Measurements from ENCODE around the gene CDC42EP2. TPM values are rescaled to one million over a fixed set of nuclear protein-coding genes. Genes with fewer than 3 reads are reported as not detected.
A peak's percentile ranks its signal among the peaks of the same experiment; 100 is the strongest.

CDC42EP2 gene
- total RNA-seq, 4 donors from 2014 or later, result 9.1 to 22.7 (median 14.5) TPM

DNA sequence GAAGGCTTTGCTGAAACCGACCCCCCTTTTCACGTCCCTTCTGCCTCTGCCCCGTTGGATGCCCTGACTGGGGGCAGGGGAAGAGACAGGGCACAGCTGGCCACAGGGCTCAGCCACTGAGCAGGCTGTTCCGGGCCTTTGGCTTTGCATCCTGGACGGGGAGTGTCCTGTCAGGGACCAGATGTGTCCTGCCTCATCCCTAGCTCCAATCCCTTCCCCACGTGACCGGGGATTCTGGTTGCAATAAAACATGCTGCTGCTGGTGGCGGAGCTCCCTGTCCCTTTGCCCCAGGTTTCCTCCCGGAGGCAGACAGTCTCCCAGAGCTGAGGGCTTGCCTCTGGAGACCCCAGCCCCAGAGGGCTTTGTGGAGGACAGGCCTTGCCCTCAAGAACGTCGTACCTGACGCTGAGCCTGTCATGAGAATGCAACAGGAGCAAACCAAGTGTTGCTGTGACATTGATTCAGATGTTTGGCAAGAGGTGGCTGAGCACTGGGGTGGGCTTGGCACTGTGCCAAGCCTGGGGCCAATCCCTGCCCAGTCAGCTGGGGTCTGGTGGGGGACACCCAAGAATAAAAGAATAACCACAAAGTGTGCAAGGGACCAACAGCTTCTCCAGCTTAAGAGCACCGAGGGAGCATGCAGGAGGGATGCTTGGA, 7.3 kb downstream of the CDC42EP2 start:
- DNase-seq, result no peak
- Histone ChIP-seq H3K9me3 (no peaks in the 10 kb centered on the region), H3K27me3 (no peaks in the 10 kb centered on the region), H3K4me3 (no peak overlapping the region), H3K27ac (peak overlapping the region in 3 of 4 donors; percentile 4 to 36 (median 18)), H3K4me1 (peaks cover 2 to 24% (median 10%) of the 10 kb centered on the region in 4 donors), H3K36me3 (peaks cover 0 to 15% (median 7%) of the 10 kb centered on the region in 4 donors)
- intact Hi-C loops (cut with DNase I; ENCODE audit: low total_unique reads) (no loop called here), in situ Hi-C loops (cut with MboI; ENCODE audit: low pct_ligation_motif_present in 1 of 4, low pct_unique_long_range_greater_than_20kb in 1 of 4, low sequenced_read_pairs in 3 of 4) (loop anchor here in 2 of 4 donors (10.0 kb wide), 1 partner anchor 47 kb away; no protein-coding TSS in a partner anchor)
- 69% methylated on average over 13 of the region's 13 CpGs; no CpG with 5 or more reads in 1 of the 2 donors for whole genome bisulfite sequencing, 2 donors (ENCODE audit: low coverage in 1 of 2)
- TF ChIP-seq POLR2A (IDR thresholded peaks at IDR 0.05) (no peak), POLR2AphosphoS5 (IDR thresholded peaks at IDR 0.05) (peak in 1 of 3 donors; percentile 35), EP300 (IDR thresholded peaks at IDR 0.05; ENCODE audit: low read depth) (no peak)

DNA sequence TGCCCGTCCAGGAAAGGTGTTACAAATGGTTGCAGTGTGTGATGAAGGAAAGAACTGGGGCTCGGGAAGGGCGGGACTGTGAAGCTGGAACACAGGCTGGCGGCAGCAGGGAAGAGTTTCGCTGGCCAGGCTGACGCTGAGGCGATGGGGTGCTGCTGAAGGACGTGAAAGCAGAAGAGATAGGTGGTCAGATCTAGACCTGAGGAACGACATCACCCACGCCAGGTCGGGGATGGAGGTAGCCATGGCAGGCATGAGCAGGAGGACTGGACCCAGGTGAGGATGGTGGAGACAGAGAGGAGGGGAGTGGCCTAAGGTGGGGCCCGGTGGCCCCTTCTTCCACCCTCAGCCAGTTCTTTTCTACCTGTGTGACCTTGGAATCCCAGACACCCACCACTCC, 9.1 kb downstream of the CDC42EP2 start:
- no peak for DNase-seq
- no peak for TF ChIP-seq EP300 (IDR thresholded peaks at IDR 0.05; ENCODE audit: low read depth)
- peak; percentile 5 for TF ChIP-seq POLR2A (IDR thresholded peaks at IDR 0.05)

DNA sequence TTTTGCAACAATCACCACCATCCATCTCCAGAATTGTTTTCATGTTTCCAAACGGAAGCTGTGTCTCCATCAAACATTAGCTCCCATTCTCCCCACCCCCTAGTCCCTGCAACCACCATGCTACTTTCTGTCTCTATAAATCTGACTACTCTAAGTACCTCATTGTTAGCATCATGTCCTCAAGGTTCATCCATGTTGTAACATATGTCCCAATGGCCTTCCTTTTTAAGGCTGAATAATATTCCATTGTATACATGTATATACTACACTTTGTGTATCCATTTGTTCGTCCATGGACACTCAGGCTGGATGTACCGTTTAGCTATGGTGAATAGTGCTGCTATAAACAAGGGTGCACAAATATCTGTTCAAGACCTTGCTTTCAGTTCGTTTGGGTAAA, 10.8 kb downstream of the CDC42EP2 start:
- intact Hi-C loops (cut with DNase I; ENCODE audit: low total_unique reads), result no loop called here
- Histone ChIP-seq H3K9me3 (no peaks in the 10 kb centered on the region), H3K27ac (no peak overlapping the region), H3K36me3 (peaks cover 0 to 15% (median 7%) of the 10 kb centered on the region in 4 donors), H3K4me1 (peaks cover 0 to 29% (median 9%) of the 10 kb centered on the region in 4 donors), H3K27me3 (no peaks in the 10 kb centered on the region), H3K4me3 (no peak overlapping the region)
- WGBS, 2 donors (ENCODE audit: low coverage in 1 of 2), result 76 to 83% methylated on average over 4 of the region's 4 CpGs
- no peak for DNase-seq
- TF ChIP-seq EP300 (IDR thresholded peaks at IDR 0.05; ENCODE audit: low read depth), result no peak
- no peak for TF ChIP-seq POLR2A (IDR thresholded peaks at IDR 0.05)
- in situ Hi-C loops (cut with MboI; ENCODE audit: low pct_ligation_motif_present in 1 of 4, low pct_unique_long_range_greater_than_20kb in 1 of 4, low sequenced_read_pairs in 3 of 4), result loop anchor here in 2 of 4 donors (10.0 kb wide), 1 partner anchor 51 kb away; no protein-coding TSS in a partner anchor

More for the DNA sequence above, 9.1 kb downstream of the CDC42EP2 start:
- Histone ChIP-seq H3K27ac (no peak overlapping the region), H3K9me3 (no peaks in the 10 kb centered on the region), H3K4me3 (no peak overlapping the region), H3K27me3 (no peaks in the 10 kb centered on the region), H3K4me1 (peaks cover 0 to 22% (median 5%) of the 10 kb centered on the region in 4 donors), H3K36me3 (peaks cover 0 to 15% (median 7%) of the 10 kb centered on the region in 4 donors)
- 65 to 68% methylated on average over 9 to 12 of the region's 12 CpGs for WGBS, 2 donors (ENCODE audit: low coverage in 1 of 2)
- intact Hi-C loops (cut with DNase I; ENCODE audit: low total_unique reads) (no loop called here), in situ Hi-C loops (cut with MboI; ENCODE audit: low pct_ligation_motif_present in 1 of 4, low pct_unique_long_range_greater_than_20kb in 1 of 4, low sequenced_read_pairs in 3 of 4) (loop anchor here in 2 of 4 donors (10.0 kb wide), 1 partner anchor 49 kb away; no protein-coding TSS in a partner anchor)

DNA sequence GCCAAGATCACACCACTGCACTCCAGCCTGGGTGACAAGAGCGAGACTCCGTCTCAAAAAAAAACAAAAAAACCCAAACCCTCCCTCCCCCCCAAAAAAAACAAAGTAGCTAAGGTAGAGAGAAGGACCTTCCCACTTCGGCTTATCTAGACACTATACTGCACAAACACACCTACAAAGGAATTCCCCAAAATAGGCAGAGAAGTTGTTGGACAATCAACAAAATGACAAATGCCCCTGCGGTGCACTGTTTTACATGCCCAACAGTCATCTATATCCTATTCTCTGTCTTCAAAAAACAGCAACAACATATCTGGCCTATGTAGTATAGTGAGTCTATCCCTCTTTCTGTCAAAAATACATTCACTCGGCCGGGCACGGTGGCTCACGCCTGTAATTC, 12.4 kb downstream of the CDC42EP2 start:
- in situ Hi-C loops (cut with MboI; ENCODE audit: low pct_ligation_motif_present in 1 of 4, low pct_unique_long_range_greater_than_20kb in 1 of 4, low sequenced_read_pairs in 3 of 4) (loop anchor here in 2 of 4 donors (10.0 kb wide), 1 partner anchor 52 kb away; no protein-coding TSS in a partner anchor), intact Hi-C loops (cut with DNase I; ENCODE audit: low total_unique reads) (no loop called here)
- H3K4me1 ChIP-seq, result peaks cover 0 to 21% (median 9%) of the 10 kb centered on the region in 4 donors
- no peak for DNase-seq
- TF ChIP-seq, protein P1, sequence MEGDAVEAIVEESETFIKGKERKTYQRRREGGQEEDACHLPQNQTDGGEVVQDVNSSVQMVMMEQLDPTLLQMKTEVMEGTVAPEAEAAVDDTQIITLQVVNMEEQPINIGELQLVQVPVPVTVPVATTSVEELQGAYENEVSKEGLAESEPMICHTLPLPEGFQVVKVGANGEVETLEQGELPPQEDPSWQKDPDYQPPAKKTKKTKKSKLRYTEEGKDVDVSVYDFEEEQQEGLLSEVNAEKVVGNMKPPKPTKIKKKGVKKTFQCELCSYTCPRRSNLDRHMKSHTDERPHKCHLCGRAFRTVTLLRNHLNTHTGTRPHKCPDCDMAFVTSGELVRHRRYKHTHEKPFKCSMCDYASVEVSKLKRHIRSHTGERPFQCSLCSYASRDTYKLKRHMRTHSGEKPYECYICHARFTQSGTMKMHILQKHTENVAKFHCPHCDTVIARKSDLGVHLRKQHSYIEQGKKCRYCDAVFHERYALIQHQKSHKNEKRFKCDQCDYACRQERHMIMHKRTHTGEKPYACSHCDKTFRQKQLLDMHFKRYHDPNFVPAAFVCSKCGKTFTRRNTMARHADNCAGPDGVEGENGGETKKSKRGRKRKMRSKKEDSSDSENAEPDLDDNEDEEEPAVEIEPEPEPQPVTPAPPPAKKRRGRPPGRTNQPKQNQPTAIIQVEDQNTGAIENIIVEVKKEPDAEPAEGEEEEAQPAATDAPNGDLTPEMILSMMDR (IDR thresholded peaks at IDR 0.05), result no peak
- no peak for TF ChIP-seq POLR2AphosphoS5 (IDR thresholded peaks at IDR 0.05)
- TF ChIP-seq EP300 (IDR thresholded peaks at IDR 0.05; ENCODE audit: low read depth), result no peak
- TF ChIP-seq POLR2A (IDR thresholded peaks at IDR 0.05), result no peak
- H3K36me3 ChIP-seq, result peaks cover 0 to 2% (median under 1%) of the 10 kb centered on the region in 4 donors
- WGBS, 2 donors (ENCODE audit: low coverage in 1 of 2), result 55 to 58% methylated on average over 4 to 8 of the region's 8 CpGs
- H3K27ac ChIP-seq, result peak overlapping the region in 2 of 4 donors; percentile 14 to 51
- no peaks in the 10 kb centered on the region for H3K27me3 ChIP-seq
- H3K9me3 ChIP-seq, result no peaks in the 10 kb centered on the region
- no peak overlapping the region for H3K4me3 ChIP-seq

DNA sequence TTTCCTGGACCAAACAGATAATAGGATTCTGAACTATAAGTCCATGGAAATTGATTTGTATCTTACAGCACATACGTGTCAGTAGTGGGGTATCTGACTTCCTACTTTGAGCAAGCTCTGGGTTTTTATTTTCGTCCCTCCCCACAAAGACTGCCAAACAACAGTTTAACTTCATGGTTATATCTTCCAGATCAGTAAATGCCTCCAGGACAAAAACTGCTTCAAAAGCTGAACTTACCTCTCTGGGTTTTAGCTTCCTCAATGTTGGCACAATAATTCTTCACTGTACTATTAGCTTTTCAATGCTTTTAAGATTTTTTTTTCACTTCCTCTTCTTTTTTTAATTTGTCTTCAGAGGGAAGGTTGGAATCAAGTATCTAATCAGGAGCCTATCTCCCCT, 14.8 kb downstream of the CDC42EP2 start:
- H3K9me3 ChIP-seq, result no peaks in the 10 kb centered on the region
- WGBS, 2 donors (ENCODE audit: low coverage in 1 of 2), result 52 to 54% methylated on average over 2 of the region's 2 CpGs
- H3K4me3 ChIP-seq, result no peak overlapping the region
- no peaks in the 10 kb centered on the region for H3K36me3 ChIP-seq
- peak overlapping the region in 1 of 4 donors; percentile 38 for H3K27ac ChIP-seq
- H3K27me3 ChIP-seq, result no peaks in the 10 kb centered on the region
- peaks cover 1 to 20% (median 11%) of the 10 kb centered on the region in 4 donors for H3K4me1 ChIP-seq
- in situ Hi-C loops (cut with MboI; ENCODE audit: low pct_ligation_motif_present in 1 of 4, low pct_unique_long_range_greater_than_20kb in 1 of 4, low sequenced_read_pairs in 3 of 4) (loop anchor here in 2 of 4 donors (10.0 kb wide), 1 partner anchor 55 kb away; no protein-coding TSS in a partner anchor), intact Hi-C loops (cut with DNase I; ENCODE audit: low total_unique reads) (no loop called here)
- DNase-seq, result no peak
- no peak for TF ChIP-seq POLR2AphosphoS5 (IDR thresholded peaks at IDR 0.05)
- TF ChIP-seq, protein P1 (IDR thresholded peaks at IDR 0.05), result no peak
- TF ChIP-seq EP300 (IDR thresholded peaks at IDR 0.05; ENCODE audit: low read depth), result no peak
- no peak for TF ChIP-seq POLR2A (IDR thresholded peaks at IDR 0.05)
